HG03039 (cell line): ENCODE data around the gene CYP4F12.

ENCODE experiments used
- ATAC-seq: cut with Tn5 transposase; IDR thresholded peaks from one replicate; pipeline ENCODE4 v1.9.1; 2021; ENCODE audit warnings: mild to moderate bottlenecking, moderate library complexity; ENCODE audit not compliant: unreplicated experiment

CYP4F12 gene, protein sequence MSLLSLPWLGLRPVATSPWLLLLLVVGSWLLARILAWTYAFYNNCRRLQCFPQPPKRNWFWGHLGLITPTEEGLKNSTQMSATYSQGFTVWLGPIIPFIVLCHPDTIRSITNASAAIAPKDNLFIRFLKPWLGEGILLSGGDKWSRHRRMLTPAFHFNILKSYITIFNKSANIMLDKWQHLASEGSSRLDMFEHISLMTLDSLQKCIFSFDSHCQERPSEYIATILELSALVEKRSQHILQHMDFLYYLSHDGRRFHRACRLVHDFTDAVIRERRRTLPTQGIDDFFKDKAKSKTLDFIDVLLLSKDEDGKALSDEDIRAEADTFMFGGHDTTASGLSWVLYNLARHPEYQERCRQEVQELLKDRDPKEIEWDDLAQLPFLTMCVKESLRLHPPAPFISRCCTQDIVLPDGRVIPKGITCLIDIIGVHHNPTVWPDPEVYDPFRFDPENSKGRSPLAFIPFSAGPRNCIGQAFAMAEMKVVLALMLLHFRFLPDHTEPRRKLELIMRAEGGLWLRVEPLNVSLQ

DNA sequence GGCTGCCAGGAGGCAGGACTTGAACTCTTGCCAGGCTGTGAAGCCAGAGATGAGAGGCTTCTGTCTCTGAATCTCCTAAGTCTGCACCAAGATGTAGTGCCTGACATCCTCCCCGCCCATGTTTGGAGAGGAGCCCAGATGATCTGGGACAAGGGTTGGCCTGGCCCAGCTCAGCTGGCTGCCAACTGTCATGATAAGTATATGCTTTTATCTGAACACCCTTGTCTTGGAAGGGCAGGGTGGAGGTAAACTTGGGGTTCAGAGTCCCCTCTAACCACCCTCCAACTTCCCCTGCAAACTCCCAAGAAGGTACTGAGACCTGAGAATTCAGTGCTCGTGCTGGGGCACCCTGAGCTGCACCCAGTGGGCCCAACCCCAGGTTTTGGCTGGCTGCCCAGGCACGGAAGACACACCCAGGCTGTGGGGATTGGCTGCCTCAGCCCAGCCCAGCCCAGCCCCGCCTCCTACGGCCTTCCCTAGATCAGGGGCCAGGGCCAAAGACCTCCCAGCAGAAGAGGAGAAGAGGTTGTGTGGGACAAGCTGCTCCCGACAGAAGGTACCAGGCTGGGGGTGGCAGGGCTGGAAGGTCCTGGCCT lies at the start of gene CYP4F12:
CYP4F12 (plus strand) TSS at position 508 of the 596 bp plus-strand sequence. CDS start 443 bp downstream, outside the sequence.
- no peak for ATAC-seq

DNA sequence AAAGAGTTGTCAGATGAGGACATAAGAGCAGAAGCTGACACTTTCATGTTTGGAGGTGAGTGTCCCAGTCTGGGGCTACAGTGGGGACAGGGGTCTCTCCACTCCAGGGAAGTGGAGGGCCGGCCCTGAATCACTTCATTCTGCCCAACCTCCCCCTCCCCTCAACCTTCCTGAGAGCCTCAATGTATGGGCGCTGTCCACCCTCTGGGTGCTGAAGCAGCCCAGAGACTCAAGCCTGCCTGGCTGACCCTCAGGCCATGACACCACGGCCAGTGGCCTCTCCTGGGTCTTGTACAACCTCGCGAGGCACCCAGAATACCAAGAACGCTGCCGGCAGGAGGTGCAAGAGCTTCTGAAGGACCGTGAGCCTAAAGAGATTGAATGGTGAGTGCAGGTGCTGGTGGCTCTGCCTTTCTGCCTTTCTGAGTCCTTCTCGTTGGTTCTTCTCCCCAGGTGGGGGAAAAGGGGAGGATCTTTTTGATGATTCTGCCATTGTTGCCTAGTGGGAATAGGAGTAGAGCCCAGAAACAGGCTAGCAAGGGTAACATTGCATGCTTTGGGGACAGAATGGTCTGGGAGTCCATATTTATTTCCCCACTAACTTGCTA lies 49.1 kb upstream of the CYP4F12 start:
- no peak for ATAC-seq

DNA sequence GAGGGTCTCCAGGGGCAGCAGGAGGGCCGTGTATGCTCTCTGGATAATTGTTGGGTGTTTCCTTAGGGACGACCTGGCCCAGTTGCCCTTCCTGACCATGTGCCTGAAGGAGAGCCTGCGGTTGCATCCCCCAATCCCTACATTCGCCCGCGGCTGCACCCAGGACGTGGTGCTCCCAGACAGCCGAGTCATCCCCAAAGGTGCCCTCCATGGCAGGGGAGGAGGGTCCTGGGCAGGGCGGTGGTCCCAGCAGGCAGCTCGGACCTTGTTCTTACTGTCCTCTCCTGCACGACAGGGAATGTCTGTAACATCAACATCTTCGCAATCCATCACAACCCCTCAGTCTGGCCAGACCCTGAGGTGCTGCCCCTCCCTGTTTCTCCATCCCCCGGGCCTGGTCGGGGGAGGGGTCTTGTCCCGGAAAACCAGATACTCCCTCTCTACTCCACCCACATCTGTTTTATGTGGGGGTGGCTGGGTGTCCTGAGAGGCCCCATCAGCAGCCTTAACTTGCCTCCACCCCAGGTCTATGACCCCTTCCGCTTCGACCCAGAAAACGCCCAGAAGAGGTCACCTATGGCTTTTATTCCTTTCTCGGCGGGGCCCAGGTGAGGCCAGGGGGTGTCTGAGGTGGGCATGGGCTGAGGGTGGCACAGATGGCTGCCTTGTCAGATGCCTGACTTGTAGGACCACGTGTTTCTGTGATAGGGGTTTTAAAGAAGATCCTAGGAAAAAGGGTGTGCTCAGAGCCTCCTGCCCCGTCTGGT lies 44.5 kb upstream of the CYP4F12 start:
- ATAC-seq, result no peak

DNA sequence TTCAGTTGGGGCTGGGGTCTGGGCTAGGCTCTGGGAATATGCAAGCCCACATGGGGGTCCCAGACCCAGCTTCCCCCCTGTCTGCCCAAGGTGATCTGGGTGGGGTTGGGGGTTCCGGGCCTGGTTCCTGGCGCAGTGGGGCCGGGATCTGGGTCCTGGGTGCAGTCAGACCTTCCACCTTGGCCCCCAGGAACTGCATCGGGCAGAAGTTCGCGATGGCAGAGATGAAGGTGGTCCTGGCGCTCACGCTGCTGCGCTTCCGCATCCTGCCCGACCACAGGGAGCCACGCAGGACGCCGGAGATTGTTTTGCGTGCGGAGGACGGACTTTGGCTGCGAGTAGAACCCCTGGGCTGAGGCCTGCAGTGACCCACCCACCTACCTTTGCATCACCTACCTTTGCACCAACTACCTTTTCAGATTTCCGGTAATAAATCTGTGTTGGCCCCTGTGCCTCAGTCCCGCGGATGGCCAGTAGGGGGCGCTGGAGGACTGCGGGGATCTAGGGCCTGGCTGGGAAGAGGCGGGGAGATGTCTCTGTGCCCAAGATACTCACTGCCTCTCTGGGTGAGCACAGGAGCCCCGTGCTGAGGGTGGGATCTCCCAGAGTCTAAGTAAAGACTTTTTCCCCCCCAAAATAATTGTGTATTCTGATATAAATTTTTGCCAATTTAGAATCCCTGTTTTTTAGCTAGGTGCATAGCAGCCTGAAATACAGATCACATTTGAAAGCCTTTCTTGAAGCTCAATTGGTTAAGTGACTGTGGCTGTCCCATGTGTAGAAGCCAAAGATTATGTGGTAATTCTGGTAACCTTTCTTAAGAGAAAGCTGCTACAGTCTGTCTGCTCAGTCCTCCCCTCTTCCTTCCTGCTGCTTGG lies 43.6 kb upstream of the CYP4F12 start:
- no peak for ATAC-seq

DNA sequence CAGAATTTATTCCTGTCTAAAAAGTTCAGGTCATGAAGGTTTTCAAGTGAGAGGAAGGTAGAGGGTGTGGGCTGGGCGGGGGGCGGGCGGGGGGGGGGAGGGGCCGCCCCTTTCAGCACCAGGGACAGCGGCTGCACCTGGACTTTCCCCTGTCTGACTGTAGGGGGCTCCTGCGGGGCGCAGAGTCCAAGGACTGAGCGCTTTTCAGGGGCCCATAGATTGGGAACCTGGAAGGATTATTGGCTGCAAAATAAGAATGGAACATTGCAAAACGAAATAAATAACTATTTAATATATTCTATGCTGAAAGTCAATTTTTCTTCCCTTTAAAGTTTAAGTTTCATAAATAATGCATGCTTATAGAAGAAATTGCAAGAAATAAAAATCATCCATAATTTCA lies 41.1 kb upstream of the CYP4F12 start:
- no peak for ATAC-seq

DNA sequence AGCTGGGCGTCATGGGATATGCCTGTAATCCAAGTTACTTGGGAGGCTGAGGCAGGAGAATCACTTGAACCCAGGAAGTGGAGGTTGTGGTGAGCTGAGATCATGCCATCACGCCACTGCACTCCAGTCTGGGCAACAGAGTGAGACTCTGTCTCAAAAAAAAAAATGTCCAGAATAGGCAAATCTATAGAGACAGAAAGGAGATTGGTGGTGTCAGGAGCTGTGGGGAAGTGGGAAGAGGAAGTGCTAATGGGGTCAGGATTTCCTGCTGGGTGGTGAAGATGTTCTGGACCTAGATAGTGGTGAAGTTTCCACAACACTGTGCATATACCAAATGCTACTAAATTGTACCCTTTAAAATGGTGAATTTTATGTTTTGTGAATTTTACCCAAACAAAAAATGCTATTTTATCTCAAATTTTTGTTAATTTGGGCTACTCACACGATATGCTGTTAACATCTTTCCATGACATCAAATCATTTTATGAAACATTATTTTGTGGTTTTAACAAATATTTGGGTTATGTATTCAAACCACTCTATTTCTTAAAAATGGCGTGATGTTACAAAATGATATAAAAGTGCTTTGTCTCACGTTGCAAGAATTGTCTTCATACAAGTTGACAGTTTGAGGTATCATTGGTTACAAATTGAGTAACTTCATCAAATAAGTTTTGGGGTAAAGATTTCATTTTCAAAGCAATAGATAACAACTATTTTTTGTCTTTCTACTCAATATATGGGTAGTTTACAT lies 39.6 kb upstream of the CYP4F12 start:
- ATAC-seq, result no peak

DNA sequence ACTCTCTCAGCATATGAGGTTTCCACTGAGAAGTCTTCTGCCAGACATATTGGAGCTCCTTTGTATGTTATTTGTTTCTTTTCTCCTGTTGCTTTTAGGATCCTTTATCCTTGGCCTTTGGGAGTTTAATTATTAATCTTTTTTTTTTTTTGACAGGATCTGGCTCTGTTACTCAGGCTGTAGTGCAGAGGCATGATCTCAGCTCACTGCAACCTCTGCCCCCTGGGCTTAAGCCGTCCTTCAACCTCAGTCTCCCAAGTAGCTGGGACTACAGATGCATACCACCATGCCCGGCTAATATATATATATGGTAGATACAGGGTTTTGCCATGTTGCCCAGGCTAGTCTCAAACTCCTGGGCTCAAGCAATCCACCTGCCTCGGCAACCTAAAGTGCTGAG lies 38.8 kb upstream of the CYP4F12 start:
- ATAC-seq, result no peak

DNA sequence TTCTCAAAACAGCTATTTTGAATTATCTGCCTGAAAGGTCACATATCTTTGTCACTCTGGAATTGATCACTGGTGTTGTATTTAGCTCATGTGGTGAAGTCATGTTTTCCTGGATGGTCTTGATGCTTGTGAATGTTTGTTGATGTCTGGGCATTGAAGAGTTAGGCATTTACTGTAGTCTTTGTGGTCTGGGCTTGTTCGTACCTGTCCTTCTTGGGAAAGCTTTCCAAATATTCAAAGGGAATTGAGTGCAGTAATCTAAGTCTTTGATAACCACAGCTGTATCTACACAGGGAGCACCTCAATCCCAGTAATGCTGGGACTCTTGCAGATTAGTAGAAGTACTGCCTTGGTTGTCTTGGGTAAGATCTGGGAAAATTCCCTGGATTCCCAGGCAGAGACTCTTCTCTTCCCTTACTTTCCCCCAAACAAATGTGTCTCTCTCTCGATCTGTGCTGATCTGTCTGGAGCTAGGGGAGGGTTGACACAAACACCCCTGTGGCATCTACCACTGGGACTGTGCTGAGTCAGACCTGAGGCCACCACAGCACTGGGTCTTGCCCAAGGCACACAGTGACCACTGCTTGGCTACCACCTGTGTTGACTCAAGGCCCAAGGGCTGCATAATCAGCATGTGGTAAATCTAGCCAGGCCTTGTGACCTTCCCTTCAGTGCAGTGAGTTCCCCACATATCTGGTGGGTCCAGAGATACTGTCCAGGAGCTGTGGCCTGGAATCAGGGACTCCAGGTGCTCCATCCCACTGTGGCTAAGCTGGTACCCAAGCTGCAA lies 37.7 kb upstream of the CYP4F12 start:
- no peak for ATAC-seq

DNA sequence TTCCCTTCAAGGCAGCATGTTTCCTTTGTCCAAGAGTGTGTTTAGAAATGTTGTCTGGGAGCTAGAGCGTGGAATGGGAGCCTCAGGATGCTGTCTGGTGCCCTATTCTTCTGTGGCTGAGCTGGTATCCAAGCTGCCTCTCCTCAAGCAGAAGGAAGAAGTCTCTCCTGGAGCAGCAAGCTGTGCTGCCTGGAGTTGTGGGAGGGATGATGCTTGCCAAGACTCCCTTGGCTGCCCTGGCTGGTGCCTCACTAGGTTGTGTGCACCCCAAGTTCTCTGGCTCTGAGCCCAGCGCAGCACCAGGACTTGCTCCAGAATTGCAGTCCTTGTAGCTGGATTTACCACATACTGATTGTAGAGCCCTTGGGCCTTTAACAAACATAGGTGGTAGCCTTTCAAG lies 36.9 kb upstream of the CYP4F12 start:
- ATAC-seq, result no peak

DNA sequence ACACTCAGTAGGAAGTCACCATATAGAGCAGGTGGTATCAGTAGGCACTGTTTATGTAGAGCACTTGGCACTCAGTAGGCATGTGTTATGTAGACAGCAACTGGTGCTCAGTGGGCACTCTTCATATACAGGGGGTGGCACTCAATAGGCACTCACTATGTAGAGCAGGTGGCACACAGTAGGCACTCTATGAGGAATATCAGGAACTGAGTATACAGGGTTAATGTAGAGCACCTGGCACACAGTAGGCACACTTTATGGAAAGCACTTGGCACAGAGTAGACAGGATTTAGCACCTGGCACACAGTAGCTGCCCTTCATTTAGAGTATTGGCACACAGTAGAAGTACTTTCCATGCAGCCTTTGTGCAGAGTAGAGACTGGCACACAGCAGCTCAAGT lies 33.3 kb upstream of the CYP4F12 start:
- no peak for ATAC-seq

DNA sequence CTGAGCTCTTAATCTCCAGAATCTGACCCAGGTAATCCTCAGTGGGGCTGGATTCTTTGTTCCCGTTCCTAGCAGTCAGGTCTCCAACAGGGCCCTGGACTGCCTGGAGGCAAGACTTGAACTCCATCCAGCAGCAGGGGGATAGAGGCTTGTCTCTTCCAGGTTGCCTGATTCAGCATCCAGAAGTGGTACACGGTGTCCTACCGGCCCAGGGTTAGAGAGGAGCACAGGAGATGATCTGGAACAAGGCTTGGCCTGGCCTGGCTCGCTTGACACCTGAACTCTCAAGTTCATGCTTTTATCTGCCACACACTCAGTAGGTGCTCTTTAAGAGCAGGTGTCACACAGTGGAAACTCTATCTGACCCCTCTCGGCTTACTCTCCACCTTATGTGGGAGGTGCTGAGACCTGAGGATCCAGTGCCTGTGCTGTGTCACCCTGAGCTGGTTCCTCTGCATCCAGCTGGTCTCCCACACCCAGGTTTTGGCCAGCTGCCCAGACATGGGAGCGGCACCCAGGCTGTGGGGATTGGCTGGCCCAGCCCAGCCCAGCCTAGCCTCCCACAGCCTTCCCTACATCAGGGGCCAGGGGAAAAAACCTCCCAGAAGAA lies 32.5 kb upstream of the CYP4F12 start, which contains the start of gene CYP4F3:
CYP4F3 (plus strand) TSS at position 604 of the 610 bp plus-strand sequence. CDS start 519 bp downstream, outside the sequence.
- no peak for ATAC-seq

DNA sequence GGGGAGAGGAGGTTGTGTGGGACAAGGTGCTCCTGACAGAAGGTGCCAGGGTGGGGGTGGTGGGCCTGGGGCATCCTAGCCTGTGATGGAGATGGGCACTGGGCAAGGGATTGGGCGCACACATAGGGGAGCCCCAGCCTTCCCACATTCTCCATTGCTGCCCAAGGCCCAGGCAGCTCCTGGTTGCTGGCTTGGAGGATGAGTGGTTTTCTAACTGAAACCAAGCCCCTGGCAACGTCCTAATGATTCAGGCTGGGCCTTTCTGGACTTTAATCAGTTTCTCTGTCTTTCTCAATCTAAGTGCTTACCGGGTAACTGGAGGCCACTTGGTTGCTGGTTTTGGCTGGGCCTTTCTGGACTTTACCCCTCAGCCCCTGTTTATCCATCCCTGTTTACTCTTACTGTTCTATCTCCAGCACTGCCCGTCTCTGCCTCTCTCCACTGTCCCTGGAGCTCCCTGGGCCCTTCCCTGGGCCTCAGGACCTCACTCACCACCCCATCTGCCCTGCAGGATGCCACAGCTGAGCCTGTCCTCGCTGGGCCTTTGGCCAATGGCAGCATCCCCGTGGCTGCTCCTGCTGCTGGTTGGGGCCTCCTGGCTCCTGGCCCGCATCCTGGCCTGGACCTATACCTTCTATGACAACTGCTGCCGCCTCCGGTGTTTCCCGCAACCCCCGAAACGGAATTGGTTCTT lies 31.8 kb upstream of the CYP4F12 start:
- no peak for ATAC-seq

DNA sequence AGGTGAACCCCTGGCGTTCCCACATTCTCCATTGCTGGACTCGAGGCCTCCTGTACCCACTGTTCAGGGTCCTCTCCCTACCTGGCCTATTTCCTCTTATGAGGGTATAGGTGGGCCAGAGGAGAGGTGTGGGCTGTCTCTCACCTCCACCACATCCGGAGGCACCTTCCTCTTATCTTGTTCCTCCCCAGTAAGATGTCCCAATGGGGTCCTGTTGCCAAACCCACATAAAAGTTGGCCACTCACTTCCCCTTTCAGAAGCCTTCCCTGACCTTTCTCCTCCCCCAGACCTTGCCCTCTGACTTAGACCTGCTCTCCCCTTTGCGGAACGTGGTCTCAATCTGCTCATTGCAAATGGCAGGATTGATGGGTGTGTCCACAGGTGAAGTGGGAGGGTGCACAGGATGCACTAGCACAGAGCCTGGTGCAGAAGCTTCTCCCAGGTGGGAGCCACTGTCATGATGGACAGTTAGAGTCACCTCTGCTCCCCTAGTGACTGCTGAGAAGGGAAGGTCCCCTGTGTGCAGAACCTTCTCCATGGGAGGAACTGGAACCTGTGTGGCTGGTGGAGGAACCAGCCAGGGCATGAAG lies 30.9 kb upstream of the CYP4F12 start:
- no peak for ATAC-seq

DNA sequence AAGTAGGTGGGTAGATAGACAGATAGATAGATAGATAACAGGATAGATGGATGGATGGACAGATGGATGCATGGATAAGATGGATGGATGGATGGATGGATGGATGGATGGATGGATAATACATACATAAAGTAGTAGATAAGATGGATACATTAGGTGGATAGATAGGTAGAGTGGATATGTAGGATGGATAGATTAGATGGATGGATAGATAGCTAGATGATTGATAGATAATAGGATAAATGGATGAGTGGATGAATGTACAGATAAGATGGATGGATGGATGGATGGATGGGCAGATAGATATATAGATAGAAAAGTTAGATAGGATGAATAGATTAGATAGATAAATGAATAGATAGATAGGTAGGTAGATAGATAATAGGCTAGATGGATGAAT lies 30.1 kb upstream of the CYP4F12 start:
- no peak for ATAC-seq

DNA sequence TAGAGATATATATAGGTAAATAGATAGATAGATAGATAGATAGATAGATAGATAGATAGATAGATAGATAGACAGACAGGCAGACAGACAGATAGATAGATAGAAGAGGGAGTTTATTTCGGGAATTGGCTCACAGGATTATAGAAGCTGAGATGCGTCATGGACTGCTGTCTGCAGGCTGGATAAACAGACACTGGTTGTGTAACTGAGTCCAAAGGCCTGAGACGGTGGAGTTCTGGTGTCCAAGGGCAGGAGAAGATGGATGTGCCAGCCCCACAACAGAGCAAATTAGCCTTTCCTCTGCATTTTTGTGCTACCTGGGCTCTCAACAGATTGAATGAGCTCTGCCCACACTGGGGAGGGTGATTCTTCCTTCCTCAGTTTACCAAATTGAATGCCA lies 29.5 kb upstream of the CYP4F12 start:
- ATAC-seq, result no peak

DNA sequence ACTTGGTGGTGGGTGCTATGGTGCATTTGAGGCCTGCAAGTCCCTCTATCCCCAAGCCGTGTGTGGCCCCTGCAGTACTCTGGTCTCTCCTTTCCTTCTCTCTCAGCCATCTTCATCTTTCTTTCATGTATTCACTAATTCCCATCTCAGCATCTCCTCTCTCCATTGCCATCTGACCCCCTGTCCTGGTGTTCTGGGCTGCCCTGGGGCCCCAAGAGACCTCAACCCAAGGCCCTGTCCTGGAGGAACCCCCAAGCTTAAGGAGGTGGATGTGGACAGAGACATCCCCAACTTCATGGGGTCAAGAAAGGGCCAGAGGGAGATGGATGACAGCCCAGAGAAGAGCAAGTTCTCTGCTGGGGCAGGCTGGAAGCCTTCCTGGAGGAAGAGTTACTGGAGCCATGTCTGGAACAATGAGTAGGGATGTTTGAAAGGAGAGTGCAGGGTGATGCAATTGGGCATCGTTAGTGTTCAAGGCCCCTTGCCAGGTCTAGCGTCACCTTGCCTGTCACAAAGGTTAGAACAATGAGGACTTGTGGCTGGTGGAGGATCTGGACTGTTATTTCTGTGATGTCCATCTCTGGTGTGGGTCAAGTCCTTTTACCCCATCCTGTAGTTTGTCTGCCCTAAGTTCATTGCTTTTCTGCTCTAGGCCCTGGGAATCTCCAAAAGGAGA lies 28.7 kb upstream of the CYP4F12 start:
- no peak for ATAC-seq

DNA sequence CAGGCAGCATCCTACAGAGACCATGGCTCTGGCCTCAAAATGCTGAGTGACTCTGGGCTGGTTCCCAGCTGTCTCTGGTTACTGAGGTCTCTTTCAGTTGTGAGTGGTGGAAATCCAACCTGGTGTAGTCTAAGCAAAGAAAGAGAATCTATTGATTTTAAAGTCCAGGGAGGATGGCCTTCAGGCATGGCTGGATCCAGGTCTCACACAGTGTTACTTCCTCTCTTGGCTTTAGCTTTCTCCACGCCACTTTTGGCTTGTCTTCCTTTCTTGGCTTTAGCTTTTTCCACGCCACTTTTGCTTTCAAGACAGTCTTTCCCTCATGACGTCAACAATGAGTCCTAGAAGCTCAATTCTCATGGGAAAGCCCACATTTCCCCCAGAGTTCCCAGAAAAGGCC lies 28.1 kb upstream of the CYP4F12 start:
- no peak for ATAC-seq
